ENCODE results near the gene SDS.

The SDS gene

GRCh38 chr12:113399490-113399889 is 4.2 kb downstream of the SDS start:
- no peak for DNase-seq (ENCODE audit: low read depth in 2 of 2)

- DNase-seq (ENCODE audit: low read depth in 2 of 2), result no peak
Measured at GRCh38 chr12:113398346-113399290, 5.1 kb downstream of the SDS start.

GRCh38 chr12:113397497-113398197 is 6.0 kb downstream of the SDS start:
- no peak for DNase-seq (ENCODE audit: low read depth in 2 of 2)

GRCh38 chr12:113396828-113397496 is 6.7 kb downstream of the SDS start:
- no peak for DNase-seq (ENCODE audit: low read depth in 2 of 2)

GRCh38 chr12:113396200-113396599 is 7.5 kb downstream of the SDS start:
- no peak for DNase-seq (ENCODE audit: low read depth in 2 of 2)

- no peak for DNase-seq (ENCODE audit: low read depth in 2 of 2)
Measured at GRCh38 chr12:113395119-113395518, 8.6 kb downstream of the SDS start.

GRCh38 chr12:113393749-113394148 is 9.9 kb downstream of the SDS start:
- DNase-seq (ENCODE audit: low read depth in 2 of 2), result no peak

- no peak for DNase-seq (ENCODE audit: low read depth in 2 of 2)
Measured at GRCh38 chr12:113392988-113393579, 10.6 kb downstream of the SDS start.

GRCh38 chr12:113392520-113392919 is 11.2 kb downstream of the SDS start:
- no peak for DNase-seq (ENCODE audit: low read depth in 2 of 2)

- DNase-seq (ENCODE audit: low read depth in 2 of 2), result no peak
Measured at GRCh38 chr12:113391650-113392337, 11.9 kb downstream of the SDS start.

GRCh38 chr12:113391145-113391544 is 12.5 kb downstream of the SDS start:
- DNase-seq (ENCODE audit: low read depth in 2 of 2), result no peak

GRCh38 chr12:113390064-113391043 is 13.3 kb downstream of the SDS start:
- no peak for DNase-seq (ENCODE audit: low read depth in 2 of 2)

- DNase-seq (ENCODE audit: low read depth in 2 of 2), result no peak
Measured at GRCh38 chr12:113388351-113388750, 15.3 kb downstream of the SDS start.

GRCh38 chr12:113387631-113388030 is 16.1 kb downstream of the SDS start:
- no peak for DNase-seq (ENCODE audit: low read depth in 2 of 2)

- no peak for DNase-seq (ENCODE audit: low read depth in 2 of 2)
Measured at GRCh38 chr12:113386866-113387566, 16.7 kb downstream of the SDS start.

- DNase-seq (ENCODE audit: low read depth in 2 of 2), result no peak
Measured at GRCh38 chr12:113385282-113385882, 18.3 kb downstream of the SDS start.

GRCh38 chr12:113384778-113385177 is 18.9 kb downstream of the SDS start:
- no peak for DNase-seq (ENCODE audit: low read depth in 2 of 2)

- DNase-seq (ENCODE audit: low read depth in 2 of 2), result no peak
Measured at GRCh38 chr12:113382206-113382605, 21.5 kb downstream of the SDS start.

- DNase-seq (ENCODE audit: low read depth in 2 of 2), result no peak
Measured at GRCh38 chr12:113381220-113381619, 22.5 kb downstream of the SDS start.

All from stimulated activated CD8-positive, alpha-beta memory T cell treated with anti-CD3 and anti-CD28 coated beads, Interleukin-15, amount 100 ng/mL, for 4 hours (primary cell).